ENCODE measurements around the gene TDP1.

The TDP1 gene

GRCh38 chr14:90093942-90094595, 138.3 kb downstream of the TDP1 start:
- DNase-seq (ENCODE audit: insufficient read length) (no peak), FAIRE-seq (no peak)
- TF ChIP-seq POLR2AphosphoS5 (IDR thresholded peaks at IDR 0.05; ENCODE audit: low read depth, low read length) (no peak), TAF1 (IDR thresholded peaks at IDR 0.05; ENCODE audit: borderline replicate concordance, low read depth, low read length) (no peak), POLR2A (IDR thresholded peaks at IDR 0.05; ENCODE audit: low read depth, low read length) (no peak)

All from GM12892 (cell line).